Nephron (organoid): ENCODE measurements around the gene SNX12.

Experiments
- H3K27ac Mint-ChIP-seq, 3 experiments: 2 replicates each; pipeline ENCODE4 v1.8.0; 2020; ENCODE audit warnings: mixed read lengths in 3 of 3, mild to moderate bottlenecking in 2 of 3, moderate library complexity in 1 of 3
- H3K27me3 Mint-ChIP-seq: 2 replicates; pipeline ENCODE4 v1.8.0; 2021; ENCODE audit warnings: low read depth, mild to moderate bottlenecking, moderate library complexity, mixed read lengths
- H3K36me3 Mint-ChIP-seq: 2 replicates; pipeline ENCODE4 v1.8.0; 2020; ENCODE audit warnings: low read depth, mixed read lengths
- H3K4me1 Mint-ChIP-seq: 2 replicates; pipeline ENCODE4 v1.8.0; 2020; ENCODE audit warnings: mixed read lengths
- H3K4me3 Mint-ChIP-seq, 3 experiments: 2 replicates each; pipeline ENCODE4 v1.8.0; 2020; ENCODE audit warnings: mild to moderate bottlenecking in 3 of 3, mixed read lengths in 3 of 3, moderate library complexity in 2 of 3
- H3K9me3 Mint-ChIP-seq: 2 replicates; pipeline ENCODE4 v1.8.0; 2020; ENCODE audit warnings: mixed read lengths
- TF ChIP-seq, protein P1 (sequence below), 3 experiments: fragments of 200-600 bp; sonication (generic); IDR thresholded peaks; one replicate each; pipeline ENCODE4 v1.5.0; 2021; ENCODE audit warnings: antibody characterized with exemption in 3 of 3; ENCODE audit not compliant: unreplicated experiment in 3 of 3

The SNX12 gene

DNA sequence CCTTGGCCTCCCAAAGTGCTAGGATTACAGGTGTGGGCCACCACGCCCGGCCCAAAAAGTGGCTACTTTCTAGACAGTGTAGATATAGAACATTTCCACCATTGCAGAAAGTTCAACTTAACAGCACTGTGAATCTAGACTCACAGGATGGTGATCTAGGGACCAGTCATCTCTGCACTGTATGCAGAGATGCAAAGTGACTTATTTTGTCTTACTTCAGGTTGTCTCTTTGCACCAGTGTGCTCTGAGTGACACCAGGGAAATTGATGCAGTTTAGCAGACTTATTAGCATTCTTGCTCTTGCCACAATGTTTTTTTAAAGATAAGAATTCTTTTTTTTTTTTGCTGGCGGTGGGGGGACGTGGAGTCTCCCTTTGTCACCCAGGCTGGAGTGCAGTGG is 14.7 kb upstream of the SNX12 start:
- TF ChIP-seq, protein P1, sequence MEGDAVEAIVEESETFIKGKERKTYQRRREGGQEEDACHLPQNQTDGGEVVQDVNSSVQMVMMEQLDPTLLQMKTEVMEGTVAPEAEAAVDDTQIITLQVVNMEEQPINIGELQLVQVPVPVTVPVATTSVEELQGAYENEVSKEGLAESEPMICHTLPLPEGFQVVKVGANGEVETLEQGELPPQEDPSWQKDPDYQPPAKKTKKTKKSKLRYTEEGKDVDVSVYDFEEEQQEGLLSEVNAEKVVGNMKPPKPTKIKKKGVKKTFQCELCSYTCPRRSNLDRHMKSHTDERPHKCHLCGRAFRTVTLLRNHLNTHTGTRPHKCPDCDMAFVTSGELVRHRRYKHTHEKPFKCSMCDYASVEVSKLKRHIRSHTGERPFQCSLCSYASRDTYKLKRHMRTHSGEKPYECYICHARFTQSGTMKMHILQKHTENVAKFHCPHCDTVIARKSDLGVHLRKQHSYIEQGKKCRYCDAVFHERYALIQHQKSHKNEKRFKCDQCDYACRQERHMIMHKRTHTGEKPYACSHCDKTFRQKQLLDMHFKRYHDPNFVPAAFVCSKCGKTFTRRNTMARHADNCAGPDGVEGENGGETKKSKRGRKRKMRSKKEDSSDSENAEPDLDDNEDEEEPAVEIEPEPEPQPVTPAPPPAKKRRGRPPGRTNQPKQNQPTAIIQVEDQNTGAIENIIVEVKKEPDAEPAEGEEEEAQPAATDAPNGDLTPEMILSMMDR (IDR thresholded peaks at IDR 0.05; ENCODE audit: unreplicated experiment in 3 of 3): no peak
- H3K27me3 Mint-ChIP-seq: no peaks in the 10 kb centered on the region
- no peaks in the 10 kb centered on the region for H3K4me1 Mint-ChIP-seq
- no peaks in the 10 kb centered on the region for H3K36me3 Mint-ChIP-seq
- H3K9me3 Mint-ChIP-seq: peaks cover 3% of the 10 kb centered on the region
- no peak overlapping the region for H3K27ac Mint-ChIP-seq
- no peak overlapping the region for H3K4me3 Mint-ChIP-seq

DNA sequence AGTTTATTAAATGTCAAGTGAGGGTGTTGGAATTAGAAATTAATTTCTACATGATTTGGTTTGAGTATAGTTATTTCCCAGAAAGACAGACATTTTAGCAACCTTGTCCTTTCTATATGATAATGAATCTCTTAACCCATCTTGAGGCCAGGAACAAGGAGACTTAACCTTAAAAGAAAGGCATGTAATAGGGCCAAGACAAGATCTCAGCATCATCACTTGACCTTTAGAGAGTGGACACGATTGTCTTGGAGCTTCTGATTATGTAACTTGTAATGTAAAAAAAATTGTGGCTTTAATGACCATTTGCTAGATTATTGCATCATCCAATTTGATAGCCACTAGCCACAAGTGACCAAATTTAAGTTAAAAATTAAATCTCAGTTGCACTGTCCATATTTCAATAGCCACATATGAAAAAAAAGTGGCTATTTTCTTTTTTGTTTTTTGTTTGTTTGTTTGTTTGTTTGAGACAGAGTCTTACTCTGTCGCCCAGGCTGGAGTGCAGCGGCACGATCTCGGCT is 14.1 kb upstream of the SNX12 start:
- Mint-ChIP-seq H3K4me1 (no peaks in the 10 kb centered on the region), H3K27ac (peak overlapping the region in 1 of 3 experiments; percentile 50), H3K27me3 (no peaks in the 10 kb centered on the region), H3K36me3 (no peaks in the 10 kb centered on the region), H3K4me3 (no peak overlapping the region), H3K9me3 (peaks cover 3% of the 10 kb centered on the region)
- TF ChIP-seq, protein P1 (IDR thresholded peaks at IDR 0.05; ENCODE audit: unreplicated experiment in 3 of 3): no peak

DNA sequence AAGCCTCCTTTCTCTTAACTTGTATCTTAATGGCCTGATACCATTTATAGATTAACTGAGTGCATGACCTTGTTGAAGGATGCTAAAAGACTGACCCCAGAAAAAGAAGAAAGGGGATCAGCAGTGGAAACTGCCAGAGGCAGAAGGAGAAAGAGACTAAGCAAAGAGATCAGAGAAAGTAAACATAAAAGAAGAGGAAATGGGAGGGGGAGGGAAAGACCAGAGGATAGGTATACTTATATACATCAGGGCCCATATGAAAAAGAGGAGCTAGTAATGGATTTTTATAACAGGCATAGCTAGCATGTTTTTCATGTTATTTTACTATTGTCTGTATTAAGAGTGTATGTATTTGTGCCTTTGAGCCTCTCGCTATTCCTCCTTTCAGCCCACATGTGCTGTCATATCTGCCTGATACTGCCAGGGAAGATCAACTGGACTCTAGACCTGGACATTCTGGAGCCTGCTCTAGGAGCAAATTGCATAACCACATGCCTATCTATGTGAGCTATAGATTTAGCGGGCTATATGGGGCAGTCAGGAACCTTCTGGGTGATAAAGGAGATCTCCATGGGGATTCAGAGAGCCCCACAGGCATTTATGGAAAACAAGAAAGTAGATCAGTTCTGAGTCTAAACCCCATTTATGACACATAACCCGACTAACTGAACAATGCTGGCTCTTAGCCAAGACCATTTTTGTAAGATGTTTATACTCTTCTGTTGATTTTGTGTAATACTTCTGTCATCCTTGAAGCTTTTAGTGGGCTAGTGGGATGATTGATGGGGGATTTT is 13.4 kb upstream of the SNX12 start:
- H3K4me3 Mint-ChIP-seq: no peak overlapping the region
- H3K36me3 Mint-ChIP-seq: no peaks in the 10 kb centered on the region
- H3K9me3 Mint-ChIP-seq: peaks cover 3% of the 10 kb centered on the region
- H3K27me3 Mint-ChIP-seq: no peaks in the 10 kb centered on the region
- no peaks in the 10 kb centered on the region for H3K4me1 Mint-ChIP-seq
- TF ChIP-seq, protein P1 (IDR thresholded peaks at IDR 0.05; ENCODE audit: unreplicated experiment in 3 of 3): no peak
- peak overlapping the region in 1 of 3 experiments; percentile 50 for H3K27ac Mint-ChIP-seq

DNA sequence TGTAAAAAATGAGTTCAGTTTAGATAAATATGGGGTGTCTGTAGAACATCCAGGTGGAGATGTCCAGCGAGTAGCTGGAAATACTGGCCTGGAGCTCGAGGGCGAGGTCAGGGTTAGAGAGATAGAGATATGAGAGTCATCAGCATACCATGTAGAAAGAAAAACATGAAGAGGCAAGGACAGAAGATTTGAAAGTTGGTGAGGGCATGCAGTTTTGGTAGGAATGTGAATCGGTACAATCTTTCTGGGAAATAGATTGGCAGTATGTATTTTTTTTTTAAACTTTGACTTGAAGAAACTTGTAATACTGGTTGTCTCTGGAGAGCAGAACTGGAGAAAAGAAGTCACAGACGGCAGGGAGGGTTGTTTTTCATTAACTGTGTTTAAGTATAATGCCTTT is 2.4 kb upstream of the SNX12 start:
- no peak overlapping the region for H3K27ac Mint-ChIP-seq
- H3K9me3 Mint-ChIP-seq: peaks cover 5% of the 10 kb centered on the region
- peaks cover 3% of the 10 kb centered on the region for H3K36me3 Mint-ChIP-seq
- TF ChIP-seq, protein P1 (IDR thresholded peaks at IDR 0.05; ENCODE audit: unreplicated experiment in 3 of 3): no peak
- no peak overlapping the region for H3K4me3 Mint-ChIP-seq
- H3K4me1 Mint-ChIP-seq: peaks cover 5% of the 10 kb centered on the region
- H3K27me3 Mint-ChIP-seq: no peaks in the 10 kb centered on the region

DNA sequence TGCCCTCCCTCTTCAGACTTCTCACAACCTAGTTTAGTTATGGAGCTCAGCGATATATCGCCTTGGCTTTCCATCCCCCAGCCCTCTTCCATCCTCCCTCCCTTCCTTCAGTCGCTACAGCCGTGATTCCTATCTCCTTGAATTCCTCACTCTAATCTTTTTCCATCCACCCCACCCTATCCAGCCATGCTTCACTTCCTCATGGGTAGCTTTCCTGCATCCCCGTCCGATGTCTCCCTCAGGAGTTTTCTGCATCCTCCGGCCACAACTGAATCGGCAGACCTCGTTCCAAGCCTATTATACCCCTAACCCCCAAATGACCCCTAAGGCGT is 456 bp downstream of the SNX12 start:
- Mint-ChIP-seq H3K9me3 (peaks cover 2% of the 10 kb centered on the region), H3K27ac (peak overlapping the region; percentile 87 to 91 (median 87)), H3K27me3 (no peaks in the 10 kb centered on the region), H3K36me3 (peaks cover 6% of the 10 kb centered on the region), H3K4me1 (peaks cover 5% of the 10 kb centered on the region), H3K4me3 (peak overlapping the region; percentile 91 to 96 (median 96))
- TF ChIP-seq, protein P1 (IDR thresholded peaks at IDR 0.05; ENCODE audit: unreplicated experiment in 3 of 3): no peak

DNA sequence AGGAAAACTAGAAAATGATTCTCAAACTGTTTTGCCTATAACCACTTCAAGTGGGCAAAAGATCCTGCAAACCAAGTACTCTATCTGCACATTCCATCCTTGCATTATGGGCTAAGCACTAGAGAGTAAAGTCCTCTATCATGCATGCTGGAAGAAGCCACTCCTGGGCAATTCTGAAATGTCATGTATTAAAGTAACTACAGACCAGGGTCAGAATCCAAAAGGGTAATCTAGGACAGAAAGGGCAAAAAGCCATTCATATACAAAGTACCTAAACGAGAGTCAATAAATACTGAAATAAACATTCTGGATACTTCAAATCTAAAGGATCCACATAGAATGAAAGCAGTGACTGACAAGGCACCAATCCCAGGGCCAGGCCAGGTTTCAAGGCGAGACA is 1.0 kb downstream of the SNX12 start:
- Mint-ChIP-seq H3K9me3 (peaks cover 2% of the 10 kb centered on the region), H3K27ac (peak overlapping the region in 2 of 3 experiments; percentile 87 to 91), H3K4me3 (peak overlapping the region; percentile 91 to 96 (median 96)), H3K4me1 (peaks cover 5% of the 10 kb centered on the region), H3K27me3 (no peaks in the 10 kb centered on the region), H3K36me3 (peaks cover 9% of the 10 kb centered on the region)
- TF ChIP-seq, protein P1 (IDR thresholded peaks at IDR 0.05; ENCODE audit: unreplicated experiment in 3 of 3): no peak
